Peyer's patch (tissue), 4 donors: Measurements from ENCODE around the gene ZNF276.

Source experiments
- POLR2A ChIP-seq, 2 donors: fragments of 450-650 bp; IDR thresholded peaks; one replicate each; pipeline ENCODE4 v1.5.1; 2017; ENCODE audit warnings: antibody characterized with exemption in 2 of 2, mild to moderate bottlenecking in 2 of 2, moderate library complexity in 2 of 2
- TF ChIP-seq, protein P1 (sequence below), 6 experiments: fragments of 450-650 bp in 4 of 6; fragments of 200-600 bp in 2 of 6; sonication (generic) in 1 of 6; IDR thresholded peaks; one replicate each; pipeline ENCODE4 v1.5.1; 2017 to 2019; ENCODE audit warnings: antibody characterized with exemption in 6 of 6, mild to moderate bottlenecking in 3 of 6, moderate library complexity in 1 of 6

DNA sequence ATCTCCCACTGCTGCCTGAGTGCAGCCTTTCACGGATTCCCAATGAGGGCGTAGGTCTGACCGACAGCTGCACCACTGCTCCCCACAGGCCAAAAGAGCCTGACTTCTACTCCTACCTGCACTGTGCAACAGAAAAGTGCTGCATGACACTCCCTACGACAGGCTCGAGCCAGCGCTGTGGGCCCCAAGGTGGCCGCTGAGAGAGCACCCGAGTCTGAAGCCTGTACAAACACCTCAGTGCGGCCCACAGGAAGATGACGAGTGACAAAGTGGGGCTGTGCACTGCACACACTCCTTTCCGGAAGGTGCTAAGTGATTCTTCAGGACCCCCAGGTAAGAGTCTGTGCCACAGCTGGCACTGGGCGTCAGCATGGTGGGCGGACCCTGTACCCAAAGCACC, 53.9 kb downstream of the ZNF276 start:
- TF ChIP-seq, protein P1, sequence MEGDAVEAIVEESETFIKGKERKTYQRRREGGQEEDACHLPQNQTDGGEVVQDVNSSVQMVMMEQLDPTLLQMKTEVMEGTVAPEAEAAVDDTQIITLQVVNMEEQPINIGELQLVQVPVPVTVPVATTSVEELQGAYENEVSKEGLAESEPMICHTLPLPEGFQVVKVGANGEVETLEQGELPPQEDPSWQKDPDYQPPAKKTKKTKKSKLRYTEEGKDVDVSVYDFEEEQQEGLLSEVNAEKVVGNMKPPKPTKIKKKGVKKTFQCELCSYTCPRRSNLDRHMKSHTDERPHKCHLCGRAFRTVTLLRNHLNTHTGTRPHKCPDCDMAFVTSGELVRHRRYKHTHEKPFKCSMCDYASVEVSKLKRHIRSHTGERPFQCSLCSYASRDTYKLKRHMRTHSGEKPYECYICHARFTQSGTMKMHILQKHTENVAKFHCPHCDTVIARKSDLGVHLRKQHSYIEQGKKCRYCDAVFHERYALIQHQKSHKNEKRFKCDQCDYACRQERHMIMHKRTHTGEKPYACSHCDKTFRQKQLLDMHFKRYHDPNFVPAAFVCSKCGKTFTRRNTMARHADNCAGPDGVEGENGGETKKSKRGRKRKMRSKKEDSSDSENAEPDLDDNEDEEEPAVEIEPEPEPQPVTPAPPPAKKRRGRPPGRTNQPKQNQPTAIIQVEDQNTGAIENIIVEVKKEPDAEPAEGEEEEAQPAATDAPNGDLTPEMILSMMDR (IDR thresholded peaks at IDR 0.05), result no peak
- no peak for TF ChIP-seq POLR2A (IDR thresholded peaks at IDR 0.05)
